DOHH2 (cell line): ENCODE results near the gene ZNF503.

Experiments
- H3F3A ChIP-seq: fragments of 200-600 bp; sonication (generic), shearing (Covaris generic); 2 replicates; pipeline ENCODE4 v1.6.0; 2016; ENCODE audit warnings: antibody characterized with exemption, mild to moderate bottlenecking; ENCODE audit not compliant: control insufficient read depth, insufficient read depth
- H3K27ac ChIP-seq: fragments of 200-600 bp; sonication (generic); 2 replicates; pipeline ENCODE4 v1.5.1; 2014; ENCODE audit warnings: low read depth, mild to moderate bottlenecking, low read length, moderate library complexity
- H3K27me3 ChIP-seq: fragments of 200-600 bp; sonication (generic); 2 replicates; pipeline ENCODE4 v1.6.1; 2014; ENCODE audit warnings: mild to moderate bottlenecking, low read length, mixed read lengths; ENCODE audit not compliant: control insufficient read depth
- H3K36me3 ChIP-seq: fragments of 200-600 bp; sonication (generic); 2 replicates; pipeline ENCODE4 v1.6.1; 2014; ENCODE audit warnings: mild to moderate bottlenecking, low read length, moderate library complexity, mixed read lengths; ENCODE audit not compliant: control insufficient read depth
- H3K4me1 ChIP-seq: fragments of 200-600 bp; sonication (generic); 2 replicates; pipeline ENCODE4 v1.6.1; 2014; ENCODE audit warnings: mild to moderate bottlenecking, low read length, mixed read lengths; ENCODE audit not compliant: control insufficient read depth
- H3K4me2 ChIP-seq: fragments of 200-600 bp; sonication (generic); 2 replicates; pipeline ENCODE4 v1.6.0; 2014; ENCODE audit warnings: mild to moderate bottlenecking, low read length, moderate library complexity
- H3K4me3 ChIP-seq: fragments of 200-600 bp; sonication (generic); 2 replicates; pipeline ENCODE4 v1.5.1; 2014; ENCODE audit warnings: mild to moderate bottlenecking, low read length, mixed read lengths
- H3K79me2 ChIP-seq: fragments of 200-600 bp; sonication (generic); 2 replicates; pipeline ENCODE4 v1.6.1; 2014; ENCODE audit warnings: mild to moderate bottlenecking, low read length, mixed read lengths; ENCODE audit not compliant: control insufficient read depth
- H3K9me2 ChIP-seq: fragments of 200-600 bp; sonication (generic); replicated peaks from 2 replicates; pipeline ENCODE4 v1.6.1; 2014; ENCODE audit warnings: mild to moderate bottlenecking, low read length, mixed read lengths; ENCODE audit not compliant: control insufficient read depth
- H3K9me3 ChIP-seq: fragments of 200-600 bp; sonication (generic); 2 replicates; pipeline ENCODE4 v1.6.1; 2014; ENCODE audit warnings: antibody characterized with exemption, low read length, mixed read lengths; ENCODE audit not compliant: control insufficient read depth, insufficient read depth
- H4K20me1 ChIP-seq: fragments of 200-600 bp; sonication (generic); 2 replicates; pipeline ENCODE4 v1.6.0; 2014; ENCODE audit warnings: low read depth, mild to moderate bottlenecking, antibody characterized with exemption, low read length, moderate library complexity; ENCODE audit not compliant: control insufficient read depth, insufficient read depth
- EZH2phosphoT487 ChIP-seq: fragments of 200-600 bp; sonication (generic); IDR thresholded peaks from 2 replicates; pipeline ENCODE4 v1.6.1; 2017; ENCODE audit warnings: borderline replicate concordance, mild to moderate bottlenecking, antibody characterized with exemption, low read length, moderate library complexity, mixed read lengths
- TF ChIP-seq, protein P1 (sequence below): fragments of 200-600 bp; sonication (generic); IDR thresholded peaks from one replicate; pipeline ENCODE4 v1.5.1; 2014; ENCODE audit warnings: antibody characterized with exemption, mild to moderate bottlenecking, low read depth, low read length; ENCODE audit not compliant: poor library complexity, severe bottlenecking

The ZNF503 gene

GRCh38 chr10:75405598-75406461 lies 4.3 kb upstream of the ZNF503 start:
- Histone ChIP-seq H3K4me1 (no peaks in the 10 kb centered on the region), H3F3A (no peaks in the 10 kb centered on the region), H3K79me2 (no peaks in the 10 kb centered on the region), H3K9me3 (peaks cover 10% of the 10 kb centered on the region; the same call in 1 of the 2 replicates), H3K9me2 (no peaks in the 10 kb centered on the region), H3K4me3 (no peak overlapping the region), H3K27ac (no peak overlapping the region), H3K27me3 (no peaks in the 10 kb centered on the region), H4K20me1 (no peaks in the 10 kb centered on the region), H3K36me3 (no peaks in the 10 kb centered on the region), H3K4me2 (no peak overlapping the region)
- TF ChIP-seq, protein P1, sequence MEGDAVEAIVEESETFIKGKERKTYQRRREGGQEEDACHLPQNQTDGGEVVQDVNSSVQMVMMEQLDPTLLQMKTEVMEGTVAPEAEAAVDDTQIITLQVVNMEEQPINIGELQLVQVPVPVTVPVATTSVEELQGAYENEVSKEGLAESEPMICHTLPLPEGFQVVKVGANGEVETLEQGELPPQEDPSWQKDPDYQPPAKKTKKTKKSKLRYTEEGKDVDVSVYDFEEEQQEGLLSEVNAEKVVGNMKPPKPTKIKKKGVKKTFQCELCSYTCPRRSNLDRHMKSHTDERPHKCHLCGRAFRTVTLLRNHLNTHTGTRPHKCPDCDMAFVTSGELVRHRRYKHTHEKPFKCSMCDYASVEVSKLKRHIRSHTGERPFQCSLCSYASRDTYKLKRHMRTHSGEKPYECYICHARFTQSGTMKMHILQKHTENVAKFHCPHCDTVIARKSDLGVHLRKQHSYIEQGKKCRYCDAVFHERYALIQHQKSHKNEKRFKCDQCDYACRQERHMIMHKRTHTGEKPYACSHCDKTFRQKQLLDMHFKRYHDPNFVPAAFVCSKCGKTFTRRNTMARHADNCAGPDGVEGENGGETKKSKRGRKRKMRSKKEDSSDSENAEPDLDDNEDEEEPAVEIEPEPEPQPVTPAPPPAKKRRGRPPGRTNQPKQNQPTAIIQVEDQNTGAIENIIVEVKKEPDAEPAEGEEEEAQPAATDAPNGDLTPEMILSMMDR = no peak
- TF ChIP-seq EZH2phosphoT487 = no peak

GRCh38 chr10:75404815-75405597 lies 3.4 kb upstream of the ZNF503 start:
- H3K9me2 ChIP-seq = no peaks in the 10 kb centered on the region
- H3K27ac ChIP-seq = no peak overlapping the region
- no peaks in the 10 kb centered on the region for H3K36me3 ChIP-seq
- H3K4me1 ChIP-seq = no peaks in the 10 kb centered on the region
- no peaks in the 10 kb centered on the region for H3K27me3 ChIP-seq
- no peaks in the 10 kb centered on the region for H3K79me2 ChIP-seq
- no peaks in the 10 kb centered on the region for H4K20me1 ChIP-seq
- no peaks in the 10 kb centered on the region for H3F3A ChIP-seq
- peaks cover 13% of the 10 kb centered on the region; the same call in 1 of the 2 replicates for H3K9me3 ChIP-seq
- H3K4me3 ChIP-seq = no peak overlapping the region
- H3K4me2 ChIP-seq = no peak overlapping the region
- TF ChIP-seq, protein P1 = no peak
- no peak for TF ChIP-seq EZH2phosphoT487

GRCh38 chr10:75403939-75404814 lies 2.6 kb upstream of the ZNF503 start:
- peaks cover 13% of the 10 kb centered on the region; the same call in 1 of the 2 replicates for H3K9me3 ChIP-seq
- no peaks in the 10 kb centered on the region for H3K4me1 ChIP-seq
- H4K20me1 ChIP-seq = no peaks in the 10 kb centered on the region
- H3K27ac ChIP-seq = no peak overlapping the region
- no peak overlapping the region for H3K4me3 ChIP-seq
- no peaks in the 10 kb centered on the region for H3K27me3 ChIP-seq
- H3F3A ChIP-seq = no peaks in the 10 kb centered on the region
- H3K4me2 ChIP-seq = no peak overlapping the region
- H3K79me2 ChIP-seq = no peaks in the 10 kb centered on the region
- H3K9me2 ChIP-seq = no peaks in the 10 kb centered on the region
- no peaks in the 10 kb centered on the region for H3K36me3 ChIP-seq
- TF ChIP-seq EZH2phosphoT487 = no peak
- TF ChIP-seq, protein P1 = no peak
